ENCODE measurements around the gene CATSPER1.
"Not testable (repeated sequence)": the region's sequence is repeated elsewhere in the genome, so short reads cannot be mapped to it uniquely, and the experiment has no call there.

CATSPER1 gene

GRCh38 chr11:66036334-66036710 is 10.0 kb upstream of the CATSPER1 start:
- Histone ChIP-seq H3K36me3 (replicated peaks) (no peaks in the 10 kb centered on the region), H3K4me3 (ENCODE audit: low read depth, low read length) (no peak overlapping the region), H3K27me3 (replicated peaks) (no peaks in the 10 kb centered on the region), H3K27ac (no peak overlapping the region)
- in situ Hi-C loops (cut with HindIII; ENCODE audit: low pct_ligation_motif_present, low sequenced_read_pairs), result no loop called here
- DNase-seq, result no peak
- no peak for TF ChIP-seq CTCF (IDR thresholded peaks at IDR 0.05; ENCODE audit: low read depth, low read length, missing control alignments)

DNA sequence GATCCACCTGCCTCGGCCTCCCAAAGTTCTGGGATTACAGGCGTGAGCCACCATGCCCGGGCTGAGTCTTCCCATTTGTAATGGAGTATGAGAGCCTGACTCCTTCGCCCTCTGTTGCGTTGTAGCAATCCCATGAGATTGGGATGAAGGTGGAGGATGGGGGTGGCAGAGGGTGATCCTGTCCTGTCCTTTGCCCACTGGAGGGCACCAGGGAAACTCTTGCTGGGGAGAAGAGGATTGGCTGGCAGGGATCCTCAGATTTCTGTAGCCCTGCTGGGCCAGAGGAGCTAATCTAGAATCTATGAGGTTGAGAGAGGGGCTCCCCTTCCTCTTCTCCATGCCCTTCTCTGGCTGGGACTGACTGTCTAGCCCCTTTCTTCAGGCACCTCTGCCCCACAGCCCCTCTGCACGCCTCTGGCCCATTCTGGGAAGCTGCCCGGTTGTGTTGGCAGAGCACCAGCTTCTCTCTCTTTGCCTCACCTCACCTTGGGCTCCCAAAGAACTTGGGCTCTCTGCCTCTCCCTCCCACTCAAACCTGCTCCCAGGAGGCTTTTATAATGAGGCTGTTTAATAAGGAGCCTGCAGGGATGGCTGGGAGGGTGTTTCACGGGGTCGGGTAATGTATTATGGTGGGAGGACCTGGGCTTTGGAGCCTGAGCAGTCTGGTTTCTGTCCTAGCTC is 9.5 kb upstream of the CATSPER1 start:
- no peak for DNase-seq
- H3K36me3 ChIP-seq (replicated peaks), result no peaks in the 10 kb centered on the region
- TF ChIP-seq CTCF (IDR thresholded peaks at IDR 0.05; ENCODE audit: low read depth, low read length, missing control alignments), result no peak
- no peaks in the 10 kb centered on the region for H3K27me3 ChIP-seq (replicated peaks)
- H3K27ac ChIP-seq, result no peak overlapping the region
- in situ Hi-C loops (cut with HindIII; ENCODE audit: low pct_ligation_motif_present, low sequenced_read_pairs), result no loop called here
- H3K4me3 ChIP-seq (ENCODE audit: low read depth, low read length), result no peak overlapping the region

DNA sequence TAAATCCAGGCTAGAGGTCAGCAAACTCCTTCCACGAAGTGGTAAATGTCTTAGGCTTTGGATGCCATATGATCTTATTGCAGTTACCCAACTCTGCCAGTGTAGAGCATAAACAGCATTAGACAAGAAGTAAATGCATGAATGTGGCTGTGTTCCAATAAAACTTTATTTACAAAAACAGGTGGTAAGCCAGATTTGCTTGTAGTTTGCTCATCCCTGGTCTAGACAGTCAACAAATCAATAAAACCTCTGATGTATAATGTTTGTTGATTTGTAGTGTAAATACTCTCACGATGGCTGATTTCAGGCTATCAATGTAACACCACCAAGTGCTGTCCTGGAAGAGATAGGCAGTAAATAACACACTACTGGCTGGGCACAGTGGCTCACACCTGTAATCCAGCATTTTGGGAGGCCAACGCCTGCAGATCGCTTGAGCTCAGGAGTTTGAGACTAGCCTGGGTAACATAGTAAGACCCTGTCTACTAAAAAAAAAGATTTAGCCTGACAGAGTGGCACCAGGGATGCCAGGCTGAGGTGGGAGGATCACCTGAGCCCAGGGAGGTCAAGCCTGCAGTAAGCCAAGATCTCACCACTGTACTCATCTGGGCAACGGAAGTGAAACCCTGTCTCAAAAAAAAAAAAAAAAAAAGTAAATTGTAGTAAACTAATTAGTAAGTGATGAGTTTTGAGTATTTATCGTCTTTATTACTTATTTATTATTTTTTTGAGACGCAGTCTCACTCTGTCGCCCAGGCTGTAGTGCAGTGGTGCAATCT is 6.9 kb upstream of the CATSPER1 start:
- H3K36me3 ChIP-seq (replicated peaks), result no peaks in the 10 kb centered on the region
- in situ Hi-C loops (cut with HindIII; ENCODE audit: low pct_ligation_motif_present, low sequenced_read_pairs), result no loop called here
- no peak overlapping the region for H3K27ac ChIP-seq
- no peak for TF ChIP-seq CTCF (IDR thresholded peaks at IDR 0.05; ENCODE audit: low read depth, low read length, missing control alignments)
- H3K4me3 ChIP-seq (ENCODE audit: low read depth, low read length), result no peak overlapping the region
- DNase-seq, result no peak
- no peaks in the 10 kb centered on the region for H3K27me3 ChIP-seq (replicated peaks)

DNA sequence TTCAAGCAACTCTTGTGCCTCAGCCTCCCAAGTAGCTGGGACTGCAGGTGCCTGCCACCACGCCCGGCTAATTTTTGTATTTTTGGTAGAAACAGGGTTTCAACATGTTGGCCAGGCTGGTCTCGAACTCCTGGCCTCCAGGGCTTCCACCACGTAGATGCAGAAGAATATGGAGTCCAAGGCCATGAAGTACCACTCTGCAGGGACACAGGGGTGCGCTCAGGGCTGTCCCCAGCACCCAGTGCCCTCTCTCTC is 3.2 kb downstream of the CATSPER1 start:
- H3K27ac ChIP-seq; H3K36me3 ChIP-seq (replicated peaks); in situ Hi-C loops (cut with HindIII; ENCODE audit: low pct_ligation_motif_present, low sequenced_read_pairs); DNase-seq; H3K27me3 ChIP-seq (replicated peaks); H3K4me3 ChIP-seq (ENCODE audit: low read depth, low read length): not testable (repeated sequence)

DNA sequence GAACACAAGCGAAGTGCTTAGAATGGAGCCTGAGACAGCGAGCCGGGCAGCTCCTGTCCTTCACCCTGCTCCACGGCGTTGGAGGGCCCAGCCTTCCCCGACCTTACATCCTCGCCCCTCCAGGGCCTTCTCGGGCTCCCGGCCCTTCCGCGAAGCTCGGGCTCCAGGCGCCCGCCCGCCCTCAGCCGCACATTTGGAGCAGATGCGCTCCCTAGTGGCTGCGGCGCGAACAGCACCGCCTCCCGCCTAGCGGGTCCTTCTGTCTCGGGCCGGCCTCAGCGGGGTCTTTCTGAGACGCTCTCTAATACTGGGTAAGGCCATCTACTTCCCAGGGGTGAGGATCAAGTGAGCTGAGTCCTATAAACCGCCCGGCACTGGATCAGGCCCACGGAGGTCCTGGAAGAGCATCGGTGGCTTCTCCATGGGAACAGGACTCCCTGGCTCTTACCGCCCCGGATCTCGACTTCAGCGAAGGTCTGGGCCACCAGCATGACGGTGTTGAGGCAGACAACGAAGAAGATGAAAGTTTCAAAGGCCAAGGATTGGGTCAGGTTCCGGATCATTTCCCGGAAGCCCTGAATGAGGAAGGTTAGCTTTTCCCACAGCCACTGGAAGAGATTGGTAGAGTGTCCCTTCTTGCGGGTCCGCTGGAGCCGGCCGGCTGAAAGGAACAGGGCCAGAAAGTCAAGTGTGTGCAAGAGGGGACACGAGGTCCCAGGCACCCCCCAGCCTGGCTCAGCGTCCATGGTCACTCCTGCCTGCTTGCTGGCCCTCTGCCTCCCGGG is 3.7 kb downstream of the CATSPER1 start:
- peak; percentile 30 for DNase-seq
- TF ChIP-seq CTCF (IDR thresholded peaks at IDR 0.05; ENCODE audit: low read depth, low read length, missing control alignments), result peak; percentile 95
- in situ Hi-C loops (cut with HindIII; ENCODE audit: low pct_ligation_motif_present, low sequenced_read_pairs), result no loop called here
- no peak overlapping the region for H3K27ac ChIP-seq
- no peaks in the 10 kb centered on the region for H3K36me3 ChIP-seq (replicated peaks)
- H3K27me3 ChIP-seq (replicated peaks), result no peaks in the 10 kb centered on the region
- peak overlapping the region; percentile 9 for H3K4me3 ChIP-seq (ENCODE audit: low read depth, low read length)

GRCh38 chr11:66020618-66021357 is 5.5 kb downstream of the CATSPER1 start:
- in situ Hi-C loops (cut with HindIII; ENCODE audit: low pct_ligation_motif_present, low sequenced_read_pairs), result no loop called here
- DNase-seq, result peak; percentile 47
- H3K4me3 ChIP-seq (ENCODE audit: low read depth, low read length), result no peak overlapping the region
- no peak for TF ChIP-seq CTCF (IDR thresholded peaks at IDR 0.05; ENCODE audit: low read depth, low read length, missing control alignments)
- no peaks in the 10 kb centered on the region for H3K36me3 ChIP-seq (replicated peaks)
- no peaks in the 10 kb centered on the region for H3K27me3 ChIP-seq (replicated peaks)
- H3K27ac ChIP-seq, result no peak overlapping the region

Measured in brain microvascular endothelial cell (primary cell).